Measurements from ENCODE around the gene PCDH1. TPM values are rescaled to one million over a fixed set of nuclear protein-coding genes. Genes with fewer than 3 reads are reported as not detected.
A peak's percentile ranks its signal among the peaks of the same experiment; 100 is the strongest.

PCDH1 gene
- total and polyA plus RNA-seq, 2 of the 13 experiments (the other 11 are each of a cell fraction or from before 2014, with no cell fraction given): 0.11 to 0.83 TPM

DNA sequence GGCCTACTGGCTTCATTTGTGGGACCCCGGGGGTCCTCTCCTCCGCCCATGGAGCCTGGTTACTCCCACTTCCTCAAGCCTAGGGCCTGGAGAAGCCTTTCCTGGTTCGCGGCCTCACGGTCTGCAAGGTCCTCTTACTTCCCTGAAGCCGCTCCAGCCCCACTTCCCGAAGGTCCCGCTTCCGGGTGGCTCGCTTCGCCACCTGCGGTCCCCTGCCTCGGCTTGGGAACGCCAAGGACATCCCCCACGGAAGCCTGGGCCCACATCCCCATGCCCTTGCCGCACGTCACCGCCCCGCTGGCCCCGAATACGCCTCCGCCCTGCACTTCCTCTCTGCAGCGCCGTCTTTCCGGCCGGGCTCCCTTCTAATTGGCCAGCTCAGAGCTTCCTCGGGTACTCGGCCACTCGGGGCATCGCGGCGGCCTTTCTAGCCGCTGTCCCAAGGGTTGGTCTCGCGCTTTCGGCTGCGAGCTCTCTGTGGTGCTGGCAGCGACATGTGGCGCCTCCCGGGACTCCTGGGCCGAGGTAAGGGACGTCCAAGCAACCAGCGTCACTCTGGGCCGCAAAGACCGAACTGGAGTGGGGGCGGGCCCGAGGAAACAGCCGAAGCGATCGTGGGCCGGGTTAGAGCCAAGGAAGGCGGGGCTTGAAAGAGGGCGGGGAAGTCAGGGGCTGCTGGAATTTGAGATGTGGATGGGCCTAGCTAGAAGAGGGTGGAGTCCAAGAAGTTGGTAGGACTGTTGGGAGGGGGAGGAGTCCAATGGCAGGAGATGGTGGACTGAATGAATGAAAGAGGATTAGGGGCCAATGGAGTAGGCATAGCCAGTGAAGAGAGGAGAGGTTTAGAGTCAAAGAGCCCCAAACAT is 45.5 kb upstream of the PCDH1 start, which contains the start of gene DELE1 (continued):
- TF ChIP-seq ZNF607 (CRISPR knock-in tag; IDR thresholded peaks at IDR 0.05; ENCODE audit: borderline replicate concordance) (peak; percentile 63), ZNF629 (CRISPR knock-in tag; conservative IDR thresholded peaks at IDR 0.05) (no peak), SAP130 (CRISPR knock-in tag; IDR thresholded peaks at IDR 0.05; ENCODE audit: low read depth) (peak; percentile 91), ELF1 (CRISPR knock-in tag; IDR thresholded peaks at IDR 0.05) (peak; percentile 92), JUN (CRISPR knock-in tag; IDR thresholded peaks at IDR 0.05) (peak; percentile 66), ZNF17 (CRISPR knock-in tag; IDR thresholded peaks at IDR 0.05) (no peak), ZNF572 (CRISPR knock-in tag; IDR thresholded peaks at IDR 0.05) (no peak; the same call in 1 of the 2 replicates), ZNF383 (CRISPR knock-in tag; IDR thresholded peaks at IDR 0.05; ENCODE audit: borderline replicate concordance) (0 out of 2 replicates have a peak, but pooled peaks have one; percentile 49), ZNF598 (CRISPR knock-in tag; IDR thresholded peaks at IDR 0.05; ENCODE audit: borderline replicate concordance) (peak; percentile 80), IRX3 (CRISPR knock-in tag; IDR thresholded peaks at IDR 0.05; ENCODE audit: borderline replicate concordance, low read depth) (0 out of 2 replicates have a peak, but pooled peaks have one; percentile 36), ZFP90 (CRISPR knock-in tag; IDR thresholded peaks at IDR 0.05; ENCODE audit: borderline replicate concordance) (peak; percentile 31; the same call in 1 of the 2 replicates), KLF9 (CRISPR knock-in tag; IDR thresholded peaks at IDR 0.05; ENCODE audit: low read depth) (no peak), ZFYVE20 (CRISPR knock-in tag; IDR thresholded peaks at IDR 0.05; ENCODE audit: borderline replicate concordance, low read depth) (no peak; the same call in 1 of the 2 replicates)
- TF ChIP-seq, protein P1, sequence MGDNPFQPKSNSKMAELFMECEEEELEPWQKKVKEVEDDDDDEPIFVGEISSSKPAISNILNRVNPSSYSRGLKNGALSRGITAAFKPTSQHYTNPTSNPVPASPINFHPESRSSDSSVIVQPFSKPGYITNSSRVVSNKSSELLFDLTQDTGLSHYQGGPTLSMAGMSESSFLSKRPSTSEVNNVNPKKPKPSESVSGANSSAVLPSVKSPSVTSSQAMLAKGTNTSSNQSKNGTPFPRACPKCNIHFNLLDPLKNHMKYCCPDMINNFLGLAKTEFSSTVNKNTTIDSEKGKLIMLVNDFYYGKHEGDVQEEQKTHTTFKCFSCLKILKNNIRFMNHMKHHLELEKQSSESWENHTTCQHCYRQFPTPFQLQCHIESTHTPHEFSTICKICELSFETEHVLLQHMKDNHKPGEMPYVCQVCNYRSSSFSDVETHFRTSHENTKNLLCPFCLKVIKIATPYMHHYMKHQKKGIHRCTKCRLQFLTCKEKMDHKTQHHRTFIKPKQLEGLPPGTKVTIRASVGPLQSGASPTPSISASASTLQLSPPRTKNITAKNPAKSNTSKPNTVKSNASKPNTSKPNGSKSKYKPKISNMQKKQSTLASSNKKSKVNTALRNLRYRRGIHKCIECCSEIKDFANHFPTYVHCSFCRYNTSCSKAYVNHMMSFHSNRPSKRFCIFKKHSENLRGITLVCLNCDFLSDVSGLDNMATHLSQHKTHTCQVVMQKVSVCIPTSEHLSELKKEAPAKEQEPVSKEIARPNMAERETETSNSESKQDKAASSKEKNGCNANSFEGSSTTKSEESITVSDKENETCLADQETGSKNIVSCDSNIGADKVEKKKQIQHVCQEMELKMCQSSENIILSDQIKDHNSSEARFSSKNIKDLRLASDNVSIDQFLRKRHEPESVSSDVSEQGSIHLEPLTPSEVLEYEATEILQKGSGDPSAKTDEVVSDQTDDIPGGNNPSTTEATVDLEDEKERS (CRISPR knock-in tag; IDR thresholded peaks at IDR 0.05): peak; percentile 80
- TF ChIP-seq, protein P2, sequence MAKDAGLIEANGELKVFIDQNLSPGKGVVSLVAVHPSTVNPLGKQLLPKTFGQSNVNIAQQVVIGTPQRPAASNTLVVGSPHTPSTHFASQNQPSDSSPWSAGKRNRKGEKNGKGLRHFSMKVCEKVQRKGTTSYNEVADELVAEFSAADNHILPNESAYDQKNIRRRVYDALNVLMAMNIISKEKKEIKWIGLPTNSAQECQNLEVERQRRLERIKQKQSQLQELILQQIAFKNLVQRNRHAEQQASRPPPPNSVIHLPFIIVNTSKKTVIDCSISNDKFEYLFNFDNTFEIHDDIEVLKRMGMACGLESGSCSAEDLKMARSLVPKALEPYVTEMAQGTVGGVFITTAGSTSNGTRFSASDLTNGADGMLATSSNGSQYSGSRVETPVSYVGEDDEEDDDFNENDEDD (CRISPR knock-in tag; IDR thresholded peaks at IDR 0.05; ENCODE audit: borderline replicate concordance): peak; percentile 58; the same call in 1 of the 2 replicates
- TF ChIP-seq, protein P3, sequence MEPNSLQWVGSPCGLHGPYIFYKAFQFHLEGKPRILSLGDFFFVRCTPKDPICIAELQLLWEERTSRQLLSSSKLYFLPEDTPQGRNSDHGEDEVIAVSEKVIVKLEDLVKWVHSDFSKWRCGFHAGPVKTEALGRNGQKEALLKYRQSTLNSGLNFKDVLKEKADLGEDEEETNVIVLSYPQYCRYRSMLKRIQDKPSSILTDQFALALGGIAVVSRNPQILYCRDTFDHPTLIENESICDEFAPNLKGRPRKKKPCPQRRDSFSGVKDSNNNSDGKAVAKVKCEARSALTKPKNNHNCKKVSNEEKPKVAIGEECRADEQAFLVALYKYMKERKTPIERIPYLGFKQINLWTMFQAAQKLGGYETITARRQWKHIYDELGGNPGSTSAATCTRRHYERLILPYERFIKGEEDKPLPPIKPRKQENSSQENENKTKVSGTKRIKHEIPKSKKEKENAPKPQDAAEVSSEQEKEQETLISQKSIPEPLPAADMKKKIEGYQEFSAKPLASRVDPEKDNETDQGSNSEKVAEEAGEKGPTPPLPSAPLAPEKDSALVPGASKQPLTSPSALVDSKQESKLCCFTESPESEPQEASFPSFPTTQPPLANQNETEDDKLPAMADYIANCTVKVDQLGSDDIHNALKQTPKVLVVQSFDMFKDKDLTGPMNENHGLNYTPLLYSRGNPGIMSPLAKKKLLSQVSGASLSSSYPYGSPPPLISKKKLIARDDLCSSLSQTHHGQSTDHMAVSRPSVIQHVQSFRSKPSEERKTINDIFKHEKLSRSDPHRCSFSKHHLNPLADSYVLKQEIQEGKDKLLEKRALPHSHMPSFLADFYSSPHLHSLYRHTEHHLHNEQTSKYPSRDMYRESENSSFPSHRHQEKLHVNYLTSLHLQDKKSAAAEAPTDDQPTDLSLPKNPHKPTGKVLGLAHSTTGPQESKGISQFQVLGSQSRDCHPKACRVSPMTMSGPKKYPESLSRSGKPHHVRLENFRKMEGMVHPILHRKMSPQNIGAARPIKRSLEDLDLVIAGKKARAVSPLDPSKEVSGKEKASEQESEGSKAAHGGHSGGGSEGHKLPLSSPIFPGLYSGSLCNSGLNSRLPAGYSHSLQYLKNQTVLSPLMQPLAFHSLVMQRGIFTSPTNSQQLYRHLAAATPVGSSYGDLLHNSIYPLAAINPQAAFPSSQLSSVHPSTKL (CRISPR knock-in tag; IDR thresholded peaks at IDR 0.05): no peak; the same call in 1 of the 2 replicates
- TF ChIP-seq, protein P4, sequence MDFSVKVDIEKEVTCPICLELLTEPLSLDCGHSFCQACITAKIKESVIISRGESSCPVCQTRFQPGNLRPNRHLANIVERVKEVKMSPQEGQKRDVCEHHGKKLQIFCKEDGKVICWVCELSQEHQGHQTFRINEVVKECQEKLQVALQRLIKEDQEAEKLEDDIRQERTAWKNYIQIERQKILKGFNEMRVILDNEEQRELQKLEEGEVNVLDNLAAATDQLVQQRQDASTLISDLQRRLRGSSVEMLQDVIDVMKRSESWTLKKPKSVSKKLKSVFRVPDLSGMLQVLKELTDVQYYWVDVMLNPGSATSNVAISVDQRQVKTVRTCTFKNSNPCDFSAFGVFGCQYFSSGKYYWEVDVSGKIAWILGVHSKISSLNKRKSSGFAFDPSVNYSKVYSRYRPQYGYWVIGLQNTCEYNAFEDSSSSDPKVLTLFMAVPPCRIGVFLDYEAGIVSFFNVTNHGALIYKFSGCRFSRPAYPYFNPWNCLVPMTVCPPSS (IDR thresholded peaks at IDR 0.05): no peak
- TF ChIP-seq, protein P5, sequence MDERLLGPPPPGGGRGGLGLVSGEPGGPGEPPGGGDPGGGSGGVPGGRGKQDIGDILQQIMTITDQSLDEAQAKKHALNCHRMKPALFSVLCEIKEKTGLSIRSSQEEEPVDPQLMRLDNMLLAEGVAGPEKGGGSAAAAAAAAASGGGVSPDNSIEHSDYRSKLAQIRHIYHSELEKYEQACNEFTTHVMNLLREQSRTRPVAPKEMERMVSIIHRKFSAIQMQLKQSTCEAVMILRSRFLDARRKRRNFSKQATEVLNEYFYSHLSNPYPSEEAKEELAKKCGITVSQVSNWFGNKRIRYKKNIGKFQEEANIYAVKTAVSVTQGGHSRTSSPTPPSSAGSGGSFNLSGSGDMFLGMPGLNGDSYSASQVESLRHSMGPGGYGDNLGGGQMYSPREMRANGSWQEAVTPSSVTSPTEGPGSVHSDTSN (CRISPR knock-in tag; IDR thresholded peaks at IDR 0.05): no peak
